ENCODE results near the gene NOP9.
"Not testable (repeated sequence)": the region's sequence is repeated elsewhere in the genome, so short reads cannot be mapped to it uniquely, and the experiment has no call there.

NOP9 gene

GRCh38 chr14:24348186-24348585, 48.5 kb downstream of the NOP9 start:
- no peak for TF ChIP-seq CTCF (IDR thresholded peaks at IDR 0.05; ENCODE audit: insufficient read depth, low read depth, low read length, missing control alignments)
- no peak overlapping the region for H3K4me3 ChIP-seq (ENCODE audit: low read length)
- DNase-seq (ENCODE audit: low read depth) = peak; percentile 27

- H3K4me3 ChIP-seq (ENCODE audit: low read length) = no peak overlapping the region
- no peak for DNase-seq (ENCODE audit: low read depth)
- no peak for TF ChIP-seq CTCF (IDR thresholded peaks at IDR 0.05; ENCODE audit: insufficient read depth, low read depth, low read length, missing control alignments)
Observed at GRCh38 chr14:24349742-24350141, 50.1 kb downstream of the NOP9 start.

- peak; percentile 76 for DNase-seq (ENCODE audit: low read depth)
- no peak overlapping the region for H3K4me3 ChIP-seq (ENCODE audit: low read length)
- TF ChIP-seq CTCF (IDR thresholded peaks at IDR 0.05; ENCODE audit: insufficient read depth, low read depth, low read length, missing control alignments) = peak; percentile 6
Observed at GRCh38 chr14:24351517-24351916, 51.9 kb downstream of the NOP9 start.

GRCh38 chr14:24353559-24354481, 54.2 kb downstream of the NOP9 start:
- no peak for TF ChIP-seq CTCF (IDR thresholded peaks at IDR 0.05; ENCODE audit: insufficient read depth, low read depth, low read length, missing control alignments)
- no peak overlapping the region for H3K4me3 ChIP-seq (ENCODE audit: low read length)
- peak; percentile 70 for DNase-seq (ENCODE audit: low read depth)

- H3K4me3 ChIP-seq (ENCODE audit: low read length); DNase-seq (ENCODE audit: low read depth): not testable (repeated sequence)
Observed at GRCh38 chr14:24354482-24354825, 54.8 kb downstream of the NOP9 start.

GRCh38 chr14:24355009-24355408, 55.4 kb downstream of the NOP9 start:
- no peak overlapping the region for H3K4me3 ChIP-seq (ENCODE audit: low read length)
- no peak for DNase-seq (ENCODE audit: low read depth)
- no peak for TF ChIP-seq CTCF (IDR thresholded peaks at IDR 0.05; ENCODE audit: insufficient read depth, low read depth, low read length, missing control alignments)

- H3K4me3 ChIP-seq (ENCODE audit: low read length) = no peak overlapping the region
- no peak for DNase-seq (ENCODE audit: low read depth)
- no peak for TF ChIP-seq CTCF (IDR thresholded peaks at IDR 0.05; ENCODE audit: insufficient read depth, low read depth, low read length, missing control alignments)
Observed at GRCh38 chr14:24356208-24356607, 56.6 kb downstream of the NOP9 start.

Measured in epithelial cell of esophagus (primary cell).